ENCODE measurements around the gene RHOV.

RHOV gene

DNA sequence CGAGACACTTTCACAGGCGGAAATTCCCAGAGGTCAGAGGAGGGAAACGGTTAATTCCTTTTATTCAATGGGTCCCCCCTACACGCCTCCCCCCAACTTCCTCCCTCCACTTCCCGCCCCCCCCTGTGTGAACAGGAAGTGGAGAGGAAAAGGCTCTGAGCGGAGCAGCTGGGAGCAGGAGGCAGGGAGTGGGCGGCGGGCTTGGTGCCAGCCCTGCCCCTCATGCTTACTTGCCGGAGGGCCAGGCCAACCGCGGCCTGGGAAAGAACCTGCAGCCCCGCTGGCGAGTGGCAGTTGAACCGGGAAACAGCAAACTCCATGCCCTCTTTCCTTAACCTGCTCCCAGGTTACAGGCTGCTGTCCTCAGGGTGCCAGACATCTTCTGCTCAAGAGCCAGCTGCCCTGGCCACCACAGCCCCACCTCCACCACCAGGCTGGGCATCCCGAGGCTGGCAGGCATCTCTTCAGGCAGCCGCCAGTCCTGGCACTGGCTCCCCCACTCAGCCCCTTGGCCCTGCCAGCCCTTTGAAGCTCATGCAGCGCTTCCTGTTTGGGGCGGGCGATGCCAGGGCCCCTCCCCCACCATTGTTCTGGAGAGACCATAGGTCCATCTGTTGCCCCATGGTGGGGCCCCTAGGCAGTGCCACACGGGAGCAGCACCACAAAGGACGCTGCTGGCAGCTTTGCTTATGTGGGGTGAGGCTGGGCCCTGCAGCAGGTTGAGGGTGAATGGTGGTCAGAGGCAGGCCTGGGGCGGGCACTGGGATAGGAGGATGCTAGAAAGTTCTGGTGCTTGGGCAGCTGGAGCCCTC lies 33.2 kb upstream of the RHOV start:
- peaks cover 14% of the 10 kb centered on the region for H3K4me1 ChIP-seq
- DNase-seq: peak; percentile 71
- TF ChIP-seq, protein P1, sequence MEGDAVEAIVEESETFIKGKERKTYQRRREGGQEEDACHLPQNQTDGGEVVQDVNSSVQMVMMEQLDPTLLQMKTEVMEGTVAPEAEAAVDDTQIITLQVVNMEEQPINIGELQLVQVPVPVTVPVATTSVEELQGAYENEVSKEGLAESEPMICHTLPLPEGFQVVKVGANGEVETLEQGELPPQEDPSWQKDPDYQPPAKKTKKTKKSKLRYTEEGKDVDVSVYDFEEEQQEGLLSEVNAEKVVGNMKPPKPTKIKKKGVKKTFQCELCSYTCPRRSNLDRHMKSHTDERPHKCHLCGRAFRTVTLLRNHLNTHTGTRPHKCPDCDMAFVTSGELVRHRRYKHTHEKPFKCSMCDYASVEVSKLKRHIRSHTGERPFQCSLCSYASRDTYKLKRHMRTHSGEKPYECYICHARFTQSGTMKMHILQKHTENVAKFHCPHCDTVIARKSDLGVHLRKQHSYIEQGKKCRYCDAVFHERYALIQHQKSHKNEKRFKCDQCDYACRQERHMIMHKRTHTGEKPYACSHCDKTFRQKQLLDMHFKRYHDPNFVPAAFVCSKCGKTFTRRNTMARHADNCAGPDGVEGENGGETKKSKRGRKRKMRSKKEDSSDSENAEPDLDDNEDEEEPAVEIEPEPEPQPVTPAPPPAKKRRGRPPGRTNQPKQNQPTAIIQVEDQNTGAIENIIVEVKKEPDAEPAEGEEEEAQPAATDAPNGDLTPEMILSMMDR (IDR thresholded peaks at IDR 0.05; ENCODE audit: low read depth, low read length): no peak
- no peaks in the 10 kb centered on the region for H3K27me3 ChIP-seq
- H3K36me3 ChIP-seq: peaks cover 18% of the 10 kb centered on the region
- H3K4me3 ChIP-seq (ENCODE audit: low read depth, low read length): peak overlapping the region; percentile 63
- H3K9me3 ChIP-seq: no peaks in the 10 kb centered on the region

DNA sequence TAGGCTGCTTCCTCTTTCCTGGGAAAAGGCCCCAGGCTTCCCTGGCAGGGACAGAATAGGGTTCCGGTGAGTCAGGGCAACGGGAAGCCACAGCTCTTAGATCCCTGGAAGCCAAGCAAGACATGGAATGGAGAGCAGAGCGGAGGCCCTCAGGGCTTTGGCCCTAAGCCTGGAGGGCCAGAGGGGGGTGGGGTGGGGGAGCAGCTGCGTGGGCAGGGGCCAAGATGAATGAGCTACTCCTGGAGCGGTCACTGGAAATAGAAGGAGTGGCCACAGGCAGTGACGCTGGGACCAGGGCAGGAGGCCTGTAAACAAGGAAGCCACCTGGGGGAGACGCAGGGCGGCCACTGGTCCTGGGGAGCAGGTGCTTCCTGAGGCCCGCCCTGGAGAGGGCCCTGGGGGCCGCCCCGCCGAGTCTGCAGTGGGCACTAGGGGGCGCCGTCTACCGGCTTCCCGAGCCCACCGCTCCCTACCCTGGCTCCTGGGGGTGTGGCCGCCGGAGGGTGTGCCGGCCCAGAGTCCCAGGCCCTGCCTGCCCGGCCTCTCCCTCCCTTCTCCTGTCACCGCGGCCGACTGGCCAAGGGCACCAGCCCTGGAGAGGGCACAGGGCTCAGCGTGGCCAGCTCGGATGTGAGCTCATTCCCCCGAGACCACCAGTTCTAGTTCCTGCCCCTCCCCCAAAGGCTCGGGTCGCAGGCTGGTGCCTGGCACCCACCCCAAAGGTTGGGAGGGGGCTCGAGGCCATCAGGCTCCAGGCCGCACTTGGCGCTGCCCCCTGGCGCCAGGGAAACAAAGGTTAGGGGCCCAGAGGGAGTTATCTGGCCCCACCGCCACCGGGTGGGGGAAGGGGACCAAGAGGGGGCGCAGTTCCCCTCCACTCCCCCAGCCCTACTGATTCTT lies 32.3 kb upstream of the RHOV start:
- Histone ChIP-seq H3K4me3 (ENCODE audit: low read depth, low read length) (peak overlapping the region; percentile 63), H3K36me3 (peaks cover 18% of the 10 kb centered on the region), H3K27me3 (no peaks in the 10 kb centered on the region), H3K9me3 (no peaks in the 10 kb centered on the region), H3K4me1 (peaks cover 14% of the 10 kb centered on the region)
- peak; percentile 97 for DNase-seq
- TF ChIP-seq, protein P1 (IDR thresholded peaks at IDR 0.05; ENCODE audit: low read depth, low read length): peak; percentile 78

DNA sequence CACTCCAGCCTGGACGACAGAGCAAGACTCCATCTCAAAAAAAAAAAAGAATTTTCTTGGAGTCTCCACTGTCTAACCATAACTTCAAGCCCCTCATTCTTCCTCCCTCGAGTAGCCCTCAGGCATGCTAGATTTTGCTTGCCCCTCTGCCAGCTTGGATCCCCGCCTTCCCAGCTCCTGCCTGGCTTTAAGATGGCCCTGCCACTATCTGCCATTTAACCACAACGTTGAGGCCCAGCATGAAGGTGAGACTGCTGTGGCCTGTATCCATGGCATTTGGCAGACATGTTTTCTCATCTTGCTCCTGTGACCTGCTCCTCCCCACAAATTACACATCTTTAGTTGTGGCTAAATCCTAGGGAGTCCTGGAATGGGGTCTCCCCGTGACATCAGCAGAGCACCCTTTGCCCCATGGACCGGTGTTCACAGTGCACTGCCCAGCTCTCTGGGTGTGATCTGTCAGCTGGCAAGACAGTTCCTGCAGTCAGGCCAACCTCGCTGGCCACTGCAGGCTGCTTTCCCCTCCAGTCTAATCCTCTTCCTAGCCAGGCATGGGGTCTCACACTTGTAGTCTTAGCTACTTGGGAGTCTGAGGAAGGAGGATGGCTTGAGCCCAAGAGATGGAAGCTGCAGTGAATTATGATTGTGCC lies 30.6 kb upstream of the RHOV start:
- no peak for DNase-seq
- peaks cover 34% of the 10 kb centered on the region for H3K36me3 ChIP-seq

DNA sequence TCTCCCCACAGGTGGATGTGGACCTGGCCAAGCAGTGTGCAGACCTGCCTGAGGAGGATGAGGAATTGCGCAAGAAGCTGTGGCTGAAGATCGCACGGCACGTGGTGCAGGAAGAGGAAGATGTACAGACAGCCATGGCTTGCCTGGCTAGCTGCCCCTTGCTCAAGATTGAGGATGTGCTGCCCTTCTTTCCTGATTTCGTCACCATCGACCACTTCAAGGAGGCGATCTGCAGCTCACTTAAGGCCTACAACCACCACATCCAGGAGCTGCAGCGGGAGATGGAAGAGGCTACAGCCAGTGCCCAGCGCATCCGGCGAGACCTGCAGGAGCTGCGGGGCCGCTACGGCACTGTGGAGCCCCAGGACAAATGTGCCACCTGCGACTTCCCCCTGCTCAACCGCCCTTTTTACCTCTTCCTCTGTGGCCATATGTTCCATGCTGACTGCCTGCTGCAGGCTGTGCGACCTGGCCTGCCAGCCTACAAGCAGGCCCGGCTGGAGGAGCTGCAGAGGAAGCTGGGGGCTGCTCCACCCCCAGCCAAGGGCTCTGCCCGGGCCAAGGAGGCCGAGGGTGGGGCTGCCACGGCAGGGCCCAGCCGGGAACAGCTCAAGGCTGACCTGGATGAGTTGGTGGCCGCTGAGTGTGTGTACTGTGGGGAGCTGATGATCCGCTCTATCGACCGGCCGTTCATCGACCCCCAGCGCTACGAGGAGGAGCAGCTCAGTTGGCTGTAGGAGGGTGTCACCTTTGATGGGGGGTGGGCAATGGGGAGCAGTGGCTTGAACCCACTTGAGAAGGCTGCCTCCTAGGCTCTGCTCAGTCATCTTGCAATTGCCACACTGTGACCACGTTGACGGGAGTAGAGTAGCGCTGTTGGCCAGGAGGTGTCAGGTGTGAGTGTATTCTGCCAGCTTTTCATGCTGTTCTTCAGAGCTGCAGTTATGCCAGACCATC lies 28.8 kb upstream of the RHOV start:
- no peaks in the 10 kb centered on the region for H3K27me3 ChIP-seq
- H3K36me3 ChIP-seq: peaks cover 39% of the 10 kb centered on the region
- peaks cover 9% of the 10 kb centered on the region for H3K4me1 ChIP-seq
- no peak overlapping the region for H3K4me3 ChIP-seq (ENCODE audit: low read depth, low read length)
- TF ChIP-seq, protein P1 (IDR thresholded peaks at IDR 0.05; ENCODE audit: low read depth, low read length): no peak; the same call in 1 of the 2 replicates
- DNase-seq: no peak
- no peaks in the 10 kb centered on the region for H3K9me3 ChIP-seq

More for the DNA sequence above, 30.6 kb upstream of the RHOV start:
- Histone ChIP-seq H3K4me3 (ENCODE audit: low read depth, low read length) (no peak overlapping the region), H3K27me3 (no peaks in the 10 kb centered on the region), H3K4me1 (peaks cover 9% of the 10 kb centered on the region), H3K9me3 (no peaks in the 10 kb centered on the region)
- TF ChIP-seq, protein P1 (IDR thresholded peaks at IDR 0.05; ENCODE audit: low read depth, low read length): no peak

DNA sequence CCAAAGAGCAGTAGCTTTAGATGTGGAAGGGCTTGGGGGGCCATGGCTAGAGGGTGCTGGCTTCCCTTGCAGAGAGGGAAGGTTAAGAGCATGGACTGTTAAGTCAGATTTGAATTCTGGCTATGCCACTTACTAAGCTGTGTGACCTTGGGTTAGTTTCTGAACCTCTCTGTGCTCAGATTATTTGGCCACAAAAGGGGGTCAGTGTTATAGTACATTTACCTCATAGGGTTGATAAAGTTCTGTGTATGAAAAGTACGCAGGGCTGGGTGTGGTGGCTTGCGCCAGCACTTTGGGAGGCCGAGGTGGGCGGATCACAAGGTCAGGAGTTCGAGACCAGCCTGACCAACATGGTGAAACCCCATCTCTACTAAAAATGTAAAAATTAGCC lies 27.0 kb upstream of the RHOV start:
- TF ChIP-seq, protein P1 (IDR thresholded peaks at IDR 0.05; ENCODE audit: low read depth, low read length): no peak
- no peak for DNase-seq
- no peak overlapping the region for H3K4me3 ChIP-seq (ENCODE audit: low read depth, low read length)
- H3K36me3 ChIP-seq: peaks cover 39% of the 10 kb centered on the region
- H3K9me3 ChIP-seq: no peaks in the 10 kb centered on the region
- H3K27me3 ChIP-seq: no peaks in the 10 kb centered on the region
- peaks cover 4% of the 10 kb centered on the region for H3K4me1 ChIP-seq

Data from BE2C (cell line).